HCT116 (cell line): ENCODE results near the gene FAM43B. TPM values are rescaled to one million over a fixed set of nuclear protein-coding genes. Genes with fewer than 3 reads are reported as not detected.

Experiments
- ATAC-seq: fragments of 200-7000 bp; cut with Tn5 transposase; 2 replicates; pipeline ENCODE4 v1.9.1; 2020; ENCODE audit warnings: mild to moderate bottlenecking, moderate library complexity
- BruUV-seq: library from RNA; stranded (reverse); fragments of 400-500 nt; replicated peaks from 2 replicates; lab custom pipeline; 2021; lab: Mats Ljungman, UMichigan
- CTCF ChIA-PET: fragments of 300-600 bp; sonication (Branson Sonifier 250); formaldehyde crosslinking; loops from one replicate; lab custom pipeline; 2021; ENCODE audit warnings: antibody characterized with exemption; lab: Charles Lee
- POLR2A ChIA-PET: fragments of 300-600, 350-600 bp; sonication (Branson Sonifier 250); formaldehyde crosslinking; loops from one replicate; lab custom pipeline; 2021; ENCODE audit warnings: antibody characterized with exemption; lab: Charles Lee
- RAD21 ChIA-PET, 2 experiments: fragments of 300-600 bp; sonication (Branson Sonifier 250); formaldehyde crosslinking; loops; one replicate each; lab custom pipeline; 2023; ENCODE audit warnings: low total read pairs in 2 of 2; ENCODE audit not compliant: uncharacterized antibody in 2 of 2, unreplicated experiment in 2 of 2, low non-redundant PET in 1 of 2; lab: Charles Lee
- DNase-seq: peaks from one replicate; pipeline ENCODE4 v3.0.0-alpha.2; 2010; ENCODE audit warnings: low read depth, low spot score
- H2AFZ ChIP-seq: fragments of 200-600 bp; shearing (Covaris generic), sonication (generic); 2 replicates; pipeline ENCODE4 v1.6.1; 2017; ENCODE audit warnings: low read depth, mixed run types, mixed read lengths, antibody characterized with exemption, low read length; ENCODE audit not compliant: poor library complexity, severe bottlenecking
- H3K27ac ChIP-seq: 2 replicates; pipeline ENCODE4 v1.5.1; 2012; ENCODE audit warnings: low read depth, low read length
- H3K27me3 ChIP-seq: fragments of 200-600 bp; sonication (generic); 2 replicates; pipeline ENCODE4 v1.6.1; 2016; ENCODE audit warnings: mixed run types, low read length, mixed read lengths; ENCODE audit not compliant: insufficient read depth
- H3K36me3 ChIP-seq, 2 experiments: fragments of 200-500 bp in 1 of 2; fragments of 200-600 bp in 1 of 2; sonication (Bioruptor generic) in 1 of 2; sonication (generic) in 1 of 2; 2 replicates each; pipeline versions ENCODE4 v1.5.1 to v1.6.1; 2014 to 2016; ENCODE audit warnings: low read length in 2 of 2, inconsistent platforms in 1 of 2, mixed read lengths in 1 of 2, mixed run types in 1 of 2; ENCODE audit not compliant: insufficient read depth in 2 of 2, control insufficient read depth in 1 of 2
- H3K4me1 ChIP-seq, 2 experiments: fragments of 200-600 bp in 1 of 2; sonication (generic) in 1 of 2; 2 replicates each; pipeline versions ENCODE4 v1.5.1 to v1.6.1; 2012 to 2017; ENCODE audit warnings: low read length in 2 of 2, inconsistent platforms in 1 of 2, mild to moderate bottlenecking in 1 of 2, mixed read lengths in 1 of 2, mixed run types in 1 of 2, moderate library complexity in 1 of 2; ENCODE audit not compliant: insufficient read depth in 2 of 2, control insufficient read depth in 1 of 2
- H3K4me2 ChIP-seq: fragments of 200-600 bp; sonication (generic); 2 replicates; pipeline ENCODE4 v1.6.1; 2017; ENCODE audit warnings: mixed run types, low read length, mixed read lengths
- H3K4me3 ChIP-seq, 2 experiments: fragments of 200-600 bp in 1 of 2; sonication (generic) in 1 of 2; replicated peaks in 1 of 2; 2 replicates each; pipeline ENCODE4 v1.5.1; 2011 to 2016; ENCODE audit warnings: low read length in 2 of 2, control low read depth in 1 of 2, low read depth in 1 of 2, mild to moderate bottlenecking in 1 of 2, mixed read lengths in 1 of 2, mixed run types in 1 of 2
- H3K79me2 ChIP-seq: fragments of 200-600 bp; sonication (generic); 2 replicates; pipeline ENCODE4 v1.6.1; 2017; ENCODE audit warnings: mild to moderate bottlenecking, mixed run types, low read length, moderate library complexity, mixed read lengths; ENCODE audit not compliant: insufficient read depth
- H3K9ac ChIP-seq: fragments of 200-600 bp; sonication (generic); 2 replicates; pipeline ENCODE4 v1.6.1; 2016; ENCODE audit warnings: low read length, mixed read lengths
- H3K9me2 ChIP-seq: fragments of 200-600 bp; sonication (generic), shearing (Covaris generic); 2 replicates; pipeline ENCODE4 v1.6.1; 2017; ENCODE audit warnings: mixed run types, mild to moderate bottlenecking, moderate library complexity; ENCODE audit not compliant: insufficient read depth
- H3K9me3 ChIP-seq, 2 experiments: fragments of 200-500 bp in 1 of 2; fragments of 200-600 bp in 1 of 2; sonication (Bioruptor generic) in 1 of 2; sonication (generic) in 1 of 2; 2 replicates each; pipeline ENCODE4 v1.6.1; 2014 to 2017; ENCODE audit warnings: low read length in 2 of 2, mixed read lengths in 2 of 2, inconsistent platforms in 1 of 2, low read depth in 1 of 2, mild to moderate bottlenecking in 1 of 2, mixed run types in 1 of 2, moderate library complexity in 1 of 2; ENCODE audit not compliant: control insufficient read depth in 1 of 2, insufficient read depth in 1 of 2
- H4K20me1 ChIP-seq: fragments of 200-600 bp; sonication (generic), shearing (Covaris generic); 2 replicates; pipeline ENCODE4 v1.6.1; 2017; ENCODE audit warnings: mixed run types, mild to moderate bottlenecking, moderate library complexity; ENCODE audit not compliant: insufficient read depth
- CBX3 ChIP-seq: IDR thresholded peaks from 2 replicates; pipeline ENCODE4 v1.6.1; 2012; ENCODE audit warnings: low read depth
- CEBPB ChIP-seq: IDR thresholded peaks from 2 replicates; pipeline ENCODE4 v1.6.1; 2012; ENCODE audit warnings: low read depth
- EGR1 ChIP-seq: IDR thresholded peaks from 2 replicates; pipeline ENCODE4 v1.6.1; 2012; ENCODE audit warnings: low read depth
- EZH2 ChIP-seq: fragments of 200-600 bp; sonication (generic); IDR thresholded peaks from 2 replicates; pipeline ENCODE4 v1.6.1; 2017; ENCODE audit warnings: antibody characterized with exemption, mixed run types
- FOSL1 ChIP-seq: IDR thresholded peaks from 2 replicates; pipeline ENCODE4 v1.6.1; 2012; ENCODE audit warnings: low read depth
- JUND ChIP-seq: IDR thresholded peaks from 2 replicates; pipeline ENCODE4 v1.6.1; 2012
- POLR2A ChIP-seq: IDR thresholded peaks from 2 replicates; pipeline ENCODE4 v1.7.0; 2011; ENCODE audit warnings: borderline replicate concordance; ENCODE audit not compliant: insufficient read depth, insufficient read length; ENCODE audit errors: extremely low read depth
- RAD21 ChIP-seq: IDR thresholded peaks from 2 replicates; pipeline ENCODE4 v1.6.1; 2012; ENCODE audit warnings: low read depth, mild to moderate bottlenecking
- SP1 ChIP-seq: IDR thresholded peaks from 2 replicates; pipeline ENCODE4 v1.6.1; 2012; ENCODE audit warnings: low read depth
- TCF7L2 ChIP-seq: IDR thresholded peaks from 2 replicates; pipeline ENCODE4 v1.7.0; 2011; ENCODE audit warnings: borderline replicate concordance, inconsistent platforms; ENCODE audit not compliant: insufficient read depth, insufficient read length; ENCODE audit errors: extremely low read depth
- ZBTB33 ChIP-seq: IDR thresholded peaks from 2 replicates; pipeline ENCODE4 v1.6.1; 2011; ENCODE audit warnings: mild to moderate bottlenecking, low read length, moderate library complexity; ENCODE audit not compliant: insufficient replicate concordance; ENCODE audit errors: extremely low read depth
- ZFX ChIP-seq: fragments of 450-650 bp; IDR thresholded peaks from 2 replicates; pipeline ENCODE4 v1.6.1; 2017
- intact Hi-C: fragments of 100-400 bp; cut with micrococcal nuclease; formaldehyde crosslinking; loops from 2 replicates; pipeline ENCODE4 v1.10.0; 2022
- total RNA-seq: library from RNA; stranded (reverse); gene quantifications from one replicate; pipeline ENCODE4 v1.2.1, GENCODE V29; 2021; ENCODE audit not compliant: unreplicated experiment
- TF ChIP-seq, protein P1 (sequence below), 3 experiments: fragments of 200-600 bp in 1 of 3; sonication (generic) in 1 of 3; IDR thresholded peaks in 2 of 3; conservative IDR thresholded peaks in 1 of 3; 2 replicates each; pipeline ENCODE4 v1.5.1; 2012 to 2017; ENCODE audit warnings: low read depth in 2 of 3, low read length in 2 of 3, antibody characterized with exemption in 1 of 3, borderline replicate concordance in 1 of 3, control low read depth in 1 of 3, mild to moderate bottlenecking in 1 of 3, mixed read lengths in 1 of 3, mixed run types in 1 of 3, moderate library complexity in 1 of 3; ENCODE audit not compliant: insufficient read depth in 1 of 3

The FAM43B gene
- total RNA-seq, 1 experiment from 2014 or later = not detected

DNA sequence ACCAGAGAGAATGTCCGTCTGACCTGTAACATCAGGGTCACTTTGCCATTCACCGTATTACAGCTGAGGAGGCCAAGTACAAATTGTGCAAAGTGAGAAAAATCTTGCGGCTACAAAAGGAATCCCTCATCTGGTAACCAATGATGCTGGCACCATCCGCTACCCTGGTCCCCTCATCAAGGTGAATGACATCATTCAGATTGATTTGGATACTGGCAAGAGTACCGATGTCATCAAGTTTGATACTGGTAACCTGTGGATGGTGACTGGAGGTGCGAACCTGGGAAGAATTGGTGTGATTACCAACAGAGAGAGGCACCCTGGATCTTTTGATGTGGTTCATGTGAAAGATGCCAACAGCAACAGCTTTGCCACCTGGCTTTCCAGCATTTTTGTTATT lies 26.1 kb upstream of the FAM43B start:
- Histone ChIP-seq H3K4me1 (peaks cover 0 to 8% of the 10 kb centered on the region in 2 experiments; a peak in 2 of 4 replicates), H3K27ac (no peak overlapping the region), H3K9me2 (no peaks in the 10 kb centered on the region), H3K79me2 (no peaks in the 10 kb centered on the region), H3K36me3 (no peaks in the 10 kb centered on the region), H3K27me3 (peaks cover 15% of the 10 kb centered on the region; the same call in 1 of the 2 replicates), H4K20me1 (no peaks in the 10 kb centered on the region), H3K4me2 (no peak overlapping the region), H3K9me3 (no peaks in the 10 kb centered on the region), H3K4me3 (no peak overlapping the region), H2AFZ (no peak overlapping the region), H3K9ac (no peak overlapping the region)
- DNase-seq (no peak), ATAC-seq (no peak)
- CTCF ChIA-PET = interaction anchor here (1.0 kb wide), 1 partner anchor 107 kb away, joined by 3 read pairs; no protein-coding TSS in a partner anchor
- POLR2A ChIA-PET = no interaction called here
- TF ChIP-seq, protein P1, sequence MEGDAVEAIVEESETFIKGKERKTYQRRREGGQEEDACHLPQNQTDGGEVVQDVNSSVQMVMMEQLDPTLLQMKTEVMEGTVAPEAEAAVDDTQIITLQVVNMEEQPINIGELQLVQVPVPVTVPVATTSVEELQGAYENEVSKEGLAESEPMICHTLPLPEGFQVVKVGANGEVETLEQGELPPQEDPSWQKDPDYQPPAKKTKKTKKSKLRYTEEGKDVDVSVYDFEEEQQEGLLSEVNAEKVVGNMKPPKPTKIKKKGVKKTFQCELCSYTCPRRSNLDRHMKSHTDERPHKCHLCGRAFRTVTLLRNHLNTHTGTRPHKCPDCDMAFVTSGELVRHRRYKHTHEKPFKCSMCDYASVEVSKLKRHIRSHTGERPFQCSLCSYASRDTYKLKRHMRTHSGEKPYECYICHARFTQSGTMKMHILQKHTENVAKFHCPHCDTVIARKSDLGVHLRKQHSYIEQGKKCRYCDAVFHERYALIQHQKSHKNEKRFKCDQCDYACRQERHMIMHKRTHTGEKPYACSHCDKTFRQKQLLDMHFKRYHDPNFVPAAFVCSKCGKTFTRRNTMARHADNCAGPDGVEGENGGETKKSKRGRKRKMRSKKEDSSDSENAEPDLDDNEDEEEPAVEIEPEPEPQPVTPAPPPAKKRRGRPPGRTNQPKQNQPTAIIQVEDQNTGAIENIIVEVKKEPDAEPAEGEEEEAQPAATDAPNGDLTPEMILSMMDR (IDR thresholded peaks at IDR 0.05 in 2 of 3, conservative IDR thresholded peaks at IDR 0.05 in 1 of 3; ENCODE audit: borderline replicate concordance in 1 of 3, insufficient read depth in 1 of 3, low read depth in 2 of 3, low read length in 2 of 3) = no peak
- no peak for TF ChIP-seq ZBTB33
- TF ChIP-seq CBX3 = no peak
- TF ChIP-seq POLR2A = no peak
- TF ChIP-seq EGR1 = no peak
- TF ChIP-seq RAD21 = no peak
- TF ChIP-seq SP1 = no peak
- TF ChIP-seq CEBPB = no peak
- no peak for TF ChIP-seq FOSL1
- no peak for TF ChIP-seq ZFX
- no peak for TF ChIP-seq JUND
- no peak for TF ChIP-seq TCF7L2
- TF ChIP-seq EZH2 = no peak
- BruUV-seq = no TSS peak
- intact Hi-C loops = no loop called here
- RAD21 ChIA-PET = no interaction called here
